SK-N-SH (cell line): ENCODE results near the gene TRIM71.

Experiments
- MEF2A ChIP-seq: IDR thresholded peaks from 2 replicates; pipeline ENCODE4 v1.4.0; 2012; ENCODE audit warnings: low read depth, borderline replicate concordance
- NRF1 ChIP-seq: IDR thresholded peaks from 2 replicates; pipeline ENCODE4 v1.6.1; 2012; ENCODE audit warnings: low read depth, mild to moderate bottlenecking, low read length
- RAD21 ChIP-seq: IDR thresholded peaks from 2 replicates; pipeline ENCODE4 v1.6.1; 2012; ENCODE audit warnings: mild to moderate bottlenecking, low read length
- RXRA ChIP-seq: IDR thresholded peaks from 2 replicates; pipeline ENCODE4 v1.4.0; 2012; ENCODE audit warnings: low read depth, mild to moderate bottlenecking, borderline replicate concordance
- TF ChIP-seq, protein P1 (sequence below): fragments of 200-600 bp; sonication (generic); IDR thresholded peaks from 2 replicates; pipeline ENCODE4 v1.6.1; 2017; ENCODE audit warnings: antibody characterized with exemption, mild to moderate bottlenecking, moderate library complexity
- TF ChIP-seq, protein P2 (sequence below): fragments of 150-350 bp; IDR thresholded peaks from 2 replicates; pipeline ENCODE4 v1.6.1; 2017; ENCODE audit warnings: antibody characterized with exemption, low read length, low read depth, borderline replicate concordance

DNA sequence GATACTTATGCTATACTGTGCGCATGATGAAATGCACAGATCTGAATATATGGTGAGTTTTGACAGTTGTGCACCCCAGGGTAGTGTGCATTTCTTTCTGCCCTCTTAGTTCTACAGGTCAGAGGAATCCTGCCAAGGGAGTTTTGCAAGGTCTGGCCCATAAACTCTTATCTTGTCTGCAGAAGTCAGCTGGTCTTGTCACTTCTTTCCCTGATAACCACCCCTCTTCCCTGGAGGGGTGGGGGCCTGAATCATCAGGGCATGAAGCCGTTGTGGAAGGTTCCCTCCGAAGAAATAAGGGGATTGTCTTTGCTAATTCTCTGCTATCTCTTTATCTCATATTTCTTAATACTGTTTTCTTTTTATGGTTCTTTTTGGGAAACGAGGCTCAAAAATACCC is 30.4 kb downstream of the TRIM71 start:
- TF ChIP-seq NRF1, result no peak
- no peak for TF ChIP-seq MEF2A
- TF ChIP-seq, protein P1, sequence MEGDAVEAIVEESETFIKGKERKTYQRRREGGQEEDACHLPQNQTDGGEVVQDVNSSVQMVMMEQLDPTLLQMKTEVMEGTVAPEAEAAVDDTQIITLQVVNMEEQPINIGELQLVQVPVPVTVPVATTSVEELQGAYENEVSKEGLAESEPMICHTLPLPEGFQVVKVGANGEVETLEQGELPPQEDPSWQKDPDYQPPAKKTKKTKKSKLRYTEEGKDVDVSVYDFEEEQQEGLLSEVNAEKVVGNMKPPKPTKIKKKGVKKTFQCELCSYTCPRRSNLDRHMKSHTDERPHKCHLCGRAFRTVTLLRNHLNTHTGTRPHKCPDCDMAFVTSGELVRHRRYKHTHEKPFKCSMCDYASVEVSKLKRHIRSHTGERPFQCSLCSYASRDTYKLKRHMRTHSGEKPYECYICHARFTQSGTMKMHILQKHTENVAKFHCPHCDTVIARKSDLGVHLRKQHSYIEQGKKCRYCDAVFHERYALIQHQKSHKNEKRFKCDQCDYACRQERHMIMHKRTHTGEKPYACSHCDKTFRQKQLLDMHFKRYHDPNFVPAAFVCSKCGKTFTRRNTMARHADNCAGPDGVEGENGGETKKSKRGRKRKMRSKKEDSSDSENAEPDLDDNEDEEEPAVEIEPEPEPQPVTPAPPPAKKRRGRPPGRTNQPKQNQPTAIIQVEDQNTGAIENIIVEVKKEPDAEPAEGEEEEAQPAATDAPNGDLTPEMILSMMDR, result no peak
- no peak for TF ChIP-seq RAD21
- TF ChIP-seq RXRA, result no peak
- TF ChIP-seq, protein P2, sequence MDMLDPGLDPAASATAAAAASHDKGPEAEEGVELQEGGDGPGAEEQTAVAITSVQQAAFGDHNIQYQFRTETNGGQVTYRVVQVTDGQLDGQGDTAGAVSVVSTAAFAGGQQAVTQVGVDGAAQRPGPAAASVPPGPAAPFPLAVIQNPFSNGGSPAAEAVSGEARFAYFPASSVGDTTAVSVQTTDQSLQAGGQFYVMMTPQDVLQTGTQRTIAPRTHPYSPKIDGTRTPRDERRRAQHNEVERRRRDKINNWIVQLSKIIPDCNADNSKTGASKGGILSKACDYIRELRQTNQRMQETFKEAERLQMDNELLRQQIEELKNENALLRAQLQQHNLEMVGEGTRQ, result no peak
